Activated CD4-positive, alpha-beta T cell treated with anti-CD3 and anti-CD28 coated beads, Interleukin-2, amount 10 ng/mL, durations not matched to agents 7 days and 5 days (primary cell): ENCODE measurements around the gene UNC80. TPM values are rescaled to one million over a fixed set of nuclear protein-coding genes. Genes with fewer than 3 reads are reported as not detected.

ENCODE experiments used
- CTCF ChIA-PET: fragments of 350-600 bp; sonication (Branson Sonifier 250); formaldehyde crosslinking; loops from one replicate; lab custom pipeline; 2021; ENCODE audit warnings: antibody characterized with exemption; lab: Charles Lee
- POLR2A ChIA-PET: fragments of 350-600 bp; sonication (Branson Sonifier 250); formaldehyde crosslinking; loops from one replicate; lab custom pipeline; 2021; ENCODE audit warnings: antibody characterized with exemption; lab: Charles Lee
- DNase-seq: peaks from one replicate; pipeline ENCODE4 v3.0.0-alpha.2; 2020
- H3K27ac Mint-ChIP-seq: one replicate; pipeline ENCODE4 v1.8.0; 2021; ENCODE audit warnings: mild to moderate bottlenecking, moderate library complexity, mixed read lengths
- H3K27me3 Mint-ChIP-seq: one replicate; pipeline ENCODE4 v1.8.0; 2021; ENCODE audit warnings: mixed read lengths
- H3K36me3 Mint-ChIP-seq: one replicate; pipeline ENCODE4 v1.8.0; 2021; ENCODE audit warnings: low read depth, mixed read lengths
- H3K4me1 Mint-ChIP-seq: one replicate; pipeline ENCODE4 v1.8.0; 2021; ENCODE audit warnings: mixed read lengths
- H3K4me3 Mint-ChIP-seq: one replicate; pipeline ENCODE4 v1.8.0; 2021; ENCODE audit warnings: mild to moderate bottlenecking, moderate library complexity, mixed read lengths
- H3K9me3 Mint-ChIP-seq: one replicate; pipeline ENCODE4 v1.8.0; 2021; ENCODE audit warnings: mixed read lengths
- total RNA-seq, 2 experiments: library from RNA; stranded (reverse); gene quantifications; one replicate each; pipeline ENCODE4 v1.2.3, GENCODE V29; 2021

Gene UNC80
- total RNA-seq, 2 experiments from 2014 or later = not detected

GRCh38 chr2:209998596-209998995 lies 227.0 kb downstream of the UNC80 start:
- ChIA-PET POLR2A (no interaction called here), CTCF (no interaction called here)
- H3K9me3 Mint-ChIP-seq = peaks cover 3% of the 10 kb centered on the region
- peaks cover 3% of the 10 kb centered on the region for H3K36me3 Mint-ChIP-seq
- no peak overlapping the region for H3K27ac Mint-ChIP-seq
- H3K4me1 Mint-ChIP-seq = peaks cover 33% of the 10 kb centered on the region
- no peak for DNase-seq
- H3K27me3 Mint-ChIP-seq = no peaks in the 10 kb centered on the region
- no peak overlapping the region for H3K4me3 Mint-ChIP-seq

GRCh38 chr2:210000464-210001324 lies 229.1 kb downstream of the UNC80 start:
- Mint-ChIP-seq H3K36me3 (peaks cover 11% of the 10 kb centered on the region), H3K27me3 (no peaks in the 10 kb centered on the region), H3K9me3 (peaks cover 3% of the 10 kb centered on the region), H3K4me3 (no peak overlapping the region), H3K4me1 (peaks cover 52% of the 10 kb centered on the region), H3K27ac (no peak overlapping the region)
- CTCF ChIA-PET = no interaction called here
- DNase-seq = no peak
- POLR2A ChIA-PET = no interaction called here

GRCh38 chr2:210002158-210003157 lies 230.8 kb downstream of the UNC80 start, which contains the start of gene RPE:
Gene RPE (plus strand): TSS chr2:210002638. CDS start chr2:210002662, 24 bp downstream.
- peak within 1 kb of the TSS; percentile 98 for H3K4me3 Mint-ChIP-seq
- H3K4me1 Mint-ChIP-seq = peaks cover 65% of the 10 kb centered on the region
- H3K27me3 Mint-ChIP-seq = no peaks in the 10 kb centered on the region
- peak; percentile 98 for DNase-seq
- H3K36me3 Mint-ChIP-seq = peaks cover 19% of the 10 kb centered on the region
- ChIA-PET POLR2A (no interaction called here), CTCF (interaction anchor here (0.5 to 1.0 kb wide), 2 partner anchors 12 to 371 kb away, joined by 3 read pairs; no protein-coding TSS in a partner anchor)
- peaks cover 3% of the 10 kb centered on the region for H3K9me3 Mint-ChIP-seq
- peak within 1 kb of the TSS; percentile 90 for H3K27ac Mint-ChIP-seq

- Mint-ChIP-seq H3K4me1 (peaks cover 68% of the 10 kb centered on the region), H3K27ac (peak overlapping the region; percentile 90), H3K9me3 (peaks cover 3% of the 10 kb centered on the region), H3K4me3 (peak overlapping the region; percentile 98), H3K27me3 (no peaks in the 10 kb centered on the region), H3K36me3 (peaks cover 25% of the 10 kb centered on the region)
- DNase-seq = no peak
- ChIA-PET POLR2A (no interaction called here), CTCF (interaction anchor here (1.5 kb wide), 1 partner anchor 11 kb away, joined by 5 read pairs; no protein-coding TSS in a partner anchor)
Observed at GRCh38 chr2:210003359-210003758, 231.7 kb downstream of the UNC80 start.

- POLR2A ChIA-PET = no interaction called here
- H3K4me3 Mint-ChIP-seq = peak overlapping the region; percentile 24
- DNase-seq = no peak
- H3K9me3 Mint-ChIP-seq = peaks cover 3% of the 10 kb centered on the region
- peaks cover 36% of the 10 kb centered on the region for H3K36me3 Mint-ChIP-seq
- H3K27ac Mint-ChIP-seq = no peak overlapping the region
- peaks cover 60% of the 10 kb centered on the region for H3K4me1 Mint-ChIP-seq
- H3K27me3 Mint-ChIP-seq = no peaks in the 10 kb centered on the region
- CTCF ChIA-PET = interaction anchor here (1.5 kb wide), 1 partner anchor 10 kb away, joined by 5 read pairs; no protein-coding TSS in a partner anchor
Observed at GRCh38 chr2:210004881-210005280, 233.2 kb downstream of the UNC80 start.

- CTCF ChIA-PET = interaction anchor here (1.3 kb wide), 1 partner anchor 26 kb away, joined by 3 read pairs; no protein-coding TSS in a partner anchor
- DNase-seq = no peak
- Mint-ChIP-seq H3K36me3 (peaks cover 47% of the 10 kb centered on the region), H3K4me1 (peaks cover 53% of the 10 kb centered on the region), H3K4me3 (no peak overlapping the region), H3K27ac (no peak overlapping the region), H3K9me3 (no peaks in the 10 kb centered on the region), H3K27me3 (no peaks in the 10 kb centered on the region)
- POLR2A ChIA-PET = interaction anchor here (0.6 kb wide), 1 partner anchor 87 kb away, joined by 9 read pairs; no protein-coding TSS in a partner anchor
Observed at GRCh38 chr2:210007895-210008294, 236.3 kb downstream of the UNC80 start.

GRCh38 chr2:210009126-210009525 lies 237.5 kb downstream of the UNC80 start:
- Mint-ChIP-seq H3K9me3 (no peaks in the 10 kb centered on the region), H3K4me3 (no peak overlapping the region), H3K4me1 (peaks cover 43% of the 10 kb centered on the region), H3K27ac (no peak overlapping the region), H3K36me3 (peaks cover 45% of the 10 kb centered on the region), H3K27me3 (no peaks in the 10 kb centered on the region)
- DNase-seq = no peak
- POLR2A ChIA-PET = no interaction called here
- CTCF ChIA-PET = no interaction called here

- POLR2A ChIA-PET = no interaction called here
- peaks cover 44% of the 10 kb centered on the region for H3K36me3 Mint-ChIP-seq
- no peaks in the 10 kb centered on the region for H3K9me3 Mint-ChIP-seq
- H3K4me3 Mint-ChIP-seq = no peak overlapping the region
- CTCF ChIA-PET = no interaction called here
- no peaks in the 10 kb centered on the region for H3K27me3 Mint-ChIP-seq
- peaks cover 36% of the 10 kb centered on the region for H3K4me1 Mint-ChIP-seq
- H3K27ac Mint-ChIP-seq = no peak overlapping the region
- DNase-seq = no peak
Observed at GRCh38 chr2:210009896-210010295, 238.3 kb downstream of the UNC80 start.

- no peak for DNase-seq
- POLR2A ChIA-PET = no interaction called here
- H3K4me1 Mint-ChIP-seq = peaks cover 4% of the 10 kb centered on the region
Observed at GRCh38 chr2:210020138-210020537, 248.5 kb downstream of the UNC80 start.

GRCh38 chr2:210022824-210023223 lies 251.2 kb downstream of the UNC80 start:
- Mint-ChIP-seq H3K4me1 (no peaks in the 10 kb centered on the region), H3K4me3 (no peak overlapping the region), H3K27ac (no peak overlapping the region), H3K27me3 (no peaks in the 10 kb centered on the region), H3K9me3 (no peaks in the 10 kb centered on the region), H3K36me3 (peaks cover 41% of the 10 kb centered on the region)
- ChIA-PET CTCF (no interaction called here), POLR2A (no interaction called here)
- DNase-seq = no peak

More at GRCh38 chr2:210020138-210020537, 248.5 kb downstream of the UNC80 start:
- Mint-ChIP-seq H3K36me3 (peaks cover 51% of the 10 kb centered on the region), H3K27ac (no peak overlapping the region), H3K27me3 (no peaks in the 10 kb centered on the region), H3K4me3 (no peak overlapping the region), H3K9me3 (no peaks in the 10 kb centered on the region)
- CTCF ChIA-PET = no interaction called here

GRCh38 chr2:210027608-210028007 lies 256.0 kb downstream of the UNC80 start:
- H3K27me3 Mint-ChIP-seq = no peaks in the 10 kb centered on the region
- no peak for DNase-seq
- H3K4me3 Mint-ChIP-seq = no peak overlapping the region
- peaks cover 33% of the 10 kb centered on the region for H3K36me3 Mint-ChIP-seq
- H3K9me3 Mint-ChIP-seq = no peaks in the 10 kb centered on the region
- POLR2A ChIA-PET = no interaction called here
- CTCF ChIA-PET = no interaction called here
- H3K4me1 Mint-ChIP-seq = no peaks in the 10 kb centered on the region
- H3K27ac Mint-ChIP-seq = no peak overlapping the region

GRCh38 chr2:210028178-210028577 lies 256.5 kb downstream of the UNC80 start:
- Mint-ChIP-seq H3K36me3 (peaks cover 30% of the 10 kb centered on the region), H3K4me1 (no peaks in the 10 kb centered on the region), H3K27me3 (no peaks in the 10 kb centered on the region), H3K9me3 (no peaks in the 10 kb centered on the region), H3K27ac (no peak overlapping the region), H3K4me3 (no peak overlapping the region)
- ChIA-PET POLR2A (no interaction called here), CTCF (no interaction called here)
- DNase-seq = no peak
